Gastrocnemius medialis (tissue), 4 donors: Measurements from ENCODE around the gene SH3RF1.

ENCODE experiments used
- CTCF ChIP-seq, 5 experiments: fragments of 450-650 bp in 3 of 5; fragments of 200-600 bp in 2 of 5; sonication (generic) in 2 of 5; IDR thresholded peaks in 4 of 5; conservative IDR thresholded peaks in 1 of 5; 1 replicate in 4 of 5; 2 replicates in 1 of 5; pipeline ENCODE4 v1.5.1; 2016 to 2019; ENCODE audit warnings: antibody characterized with exemption in 5 of 5, mild to moderate bottlenecking in 3 of 5, moderate library complexity in 3 of 5
- POLR2A ChIP-seq, 2 donors: fragments of 450-650 bp; IDR thresholded peaks; one replicate each; pipeline ENCODE4 v1.6.1; 2017; ENCODE audit warnings: antibody characterized with exemption in 2 of 2, mild to moderate bottlenecking in 2 of 2, moderate library complexity in 2 of 2

GRCh38 chr4:169212981-169213380 is 57.8 kb downstream of the SH3RF1 start:
- TF ChIP-seq CTCF (IDR thresholded peaks at IDR 0.05 in 4 of 5, conservative IDR thresholded peaks at IDR 0.05 in 1 of 5): no peak
- no peak for TF ChIP-seq POLR2A (IDR thresholded peaks at IDR 0.05)
